ENCODE measurements around the gene STAT5A.
"Not testable (repeated sequence)": the region's sequence is repeated elsewhere in the genome, so short reads cannot be mapped to it uniquely, and the experiment has no call there.

STAT5A gene

DNA sequence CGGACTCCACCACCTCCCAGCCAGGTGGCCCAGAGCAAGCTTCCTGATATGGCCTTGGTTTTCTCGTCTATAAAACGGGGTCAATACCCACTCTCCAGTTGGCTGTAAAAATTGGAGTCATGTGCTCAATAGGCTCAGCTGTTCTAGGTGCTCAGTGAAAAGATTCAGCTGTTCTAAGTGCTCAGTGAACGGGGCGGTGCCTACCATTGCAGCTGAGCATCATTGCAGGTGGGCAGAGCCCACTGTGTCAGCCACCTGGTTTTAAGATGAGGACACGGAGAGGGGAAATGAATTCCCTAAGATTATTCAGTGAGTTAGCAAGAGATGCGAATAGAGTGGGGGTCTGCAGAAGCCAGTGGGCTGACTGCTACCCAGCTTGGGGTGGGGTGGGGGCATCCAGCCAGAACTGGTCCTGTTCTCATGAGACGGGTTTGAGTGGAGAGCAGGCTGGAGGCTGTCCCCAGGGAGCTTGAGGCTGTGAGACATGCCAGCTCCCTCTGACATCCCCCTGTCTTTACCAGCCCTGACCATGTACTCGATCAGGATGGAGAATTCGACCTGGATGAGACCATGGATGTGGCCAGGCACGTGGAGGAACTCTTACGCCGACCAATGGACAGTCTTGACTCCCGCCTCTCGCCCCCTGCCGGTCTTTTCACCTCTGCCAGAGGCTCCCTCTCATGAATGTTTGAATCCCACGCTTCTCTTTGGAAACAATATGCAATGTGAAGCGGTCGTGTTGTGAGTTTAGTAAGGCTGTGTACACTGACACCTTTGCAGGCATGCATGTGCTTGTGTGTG lies 21.9 kb downstream of the STAT5A start:
- DNase-seq: no peak

DNA sequence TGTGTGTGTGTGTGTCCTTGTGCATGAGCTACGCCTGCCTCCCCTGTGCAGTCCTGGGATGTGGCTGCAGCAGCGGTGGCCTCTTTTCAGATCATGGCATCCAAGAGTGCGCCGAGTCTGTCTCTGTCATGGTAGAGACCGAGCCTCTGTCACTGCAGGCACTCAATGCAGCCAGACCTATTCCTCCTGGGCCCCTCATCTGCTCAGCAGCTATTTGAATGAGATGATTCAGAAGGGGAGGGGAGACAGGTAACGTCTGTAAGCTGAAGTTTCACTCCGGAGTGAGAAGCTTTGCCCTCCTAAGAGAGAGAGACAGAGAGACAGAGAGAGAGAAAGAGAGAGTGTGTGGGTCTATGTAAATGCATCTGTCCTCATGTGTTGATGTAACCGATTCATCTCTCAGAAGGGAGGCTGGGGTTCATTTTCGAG lies 22.5 kb downstream of the STAT5A start:
- no peak for DNase-seq

DNA sequence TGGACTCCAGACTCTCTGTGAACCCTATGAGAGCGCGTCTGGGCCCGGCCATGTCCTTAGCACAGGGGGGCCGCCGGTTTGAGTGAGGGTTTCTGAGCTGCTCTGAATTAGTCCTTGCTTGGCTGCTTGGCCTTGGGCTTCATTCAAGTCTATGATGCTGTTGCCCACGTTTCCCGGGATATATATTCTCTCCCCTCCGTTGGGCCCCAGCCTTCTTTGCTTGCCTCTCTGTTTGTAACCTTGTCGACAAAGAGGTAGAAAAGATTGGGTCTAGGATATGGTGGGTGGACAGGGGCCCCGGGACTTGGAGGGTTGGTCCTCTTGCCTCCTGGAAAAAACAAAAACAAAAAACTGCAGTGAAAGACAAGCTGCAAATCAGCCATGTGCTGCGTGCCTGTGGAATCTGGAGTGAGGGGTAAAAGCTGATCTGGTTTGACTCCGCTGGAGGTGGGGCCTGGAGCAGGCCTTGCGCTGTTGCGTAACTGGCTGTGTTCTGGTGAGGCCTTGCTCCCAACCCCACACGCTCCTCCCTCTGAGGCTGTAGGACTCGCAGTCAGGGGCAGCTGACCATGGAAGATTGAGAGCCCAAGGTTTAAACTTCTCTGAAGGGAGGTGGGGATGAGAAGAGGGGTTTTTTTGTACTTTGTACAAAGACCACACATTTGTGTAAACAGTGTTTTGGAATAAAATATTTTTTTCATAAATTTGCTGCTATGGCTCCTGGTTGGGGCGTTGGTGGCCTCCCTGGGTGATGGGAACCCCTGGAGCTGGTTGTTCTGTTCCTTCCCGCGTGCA lies 23.1 kb downstream of the STAT5A start:
- DNase-seq: no peak

DNA sequence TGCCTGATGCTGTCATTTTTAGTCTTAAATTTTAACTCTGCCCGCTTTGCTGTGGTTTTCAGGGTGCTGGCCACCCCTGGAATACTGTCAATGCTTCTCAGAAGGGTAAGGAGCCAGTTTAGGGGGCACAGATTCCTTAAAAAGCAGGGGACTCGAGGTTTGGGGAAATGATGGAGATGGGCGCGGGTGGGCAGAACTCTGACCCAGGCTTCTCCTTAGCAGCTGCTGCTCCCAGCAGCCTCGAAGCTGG lies 23.7 kb downstream of the STAT5A start:
- DNase-seq: no peak

DNA sequence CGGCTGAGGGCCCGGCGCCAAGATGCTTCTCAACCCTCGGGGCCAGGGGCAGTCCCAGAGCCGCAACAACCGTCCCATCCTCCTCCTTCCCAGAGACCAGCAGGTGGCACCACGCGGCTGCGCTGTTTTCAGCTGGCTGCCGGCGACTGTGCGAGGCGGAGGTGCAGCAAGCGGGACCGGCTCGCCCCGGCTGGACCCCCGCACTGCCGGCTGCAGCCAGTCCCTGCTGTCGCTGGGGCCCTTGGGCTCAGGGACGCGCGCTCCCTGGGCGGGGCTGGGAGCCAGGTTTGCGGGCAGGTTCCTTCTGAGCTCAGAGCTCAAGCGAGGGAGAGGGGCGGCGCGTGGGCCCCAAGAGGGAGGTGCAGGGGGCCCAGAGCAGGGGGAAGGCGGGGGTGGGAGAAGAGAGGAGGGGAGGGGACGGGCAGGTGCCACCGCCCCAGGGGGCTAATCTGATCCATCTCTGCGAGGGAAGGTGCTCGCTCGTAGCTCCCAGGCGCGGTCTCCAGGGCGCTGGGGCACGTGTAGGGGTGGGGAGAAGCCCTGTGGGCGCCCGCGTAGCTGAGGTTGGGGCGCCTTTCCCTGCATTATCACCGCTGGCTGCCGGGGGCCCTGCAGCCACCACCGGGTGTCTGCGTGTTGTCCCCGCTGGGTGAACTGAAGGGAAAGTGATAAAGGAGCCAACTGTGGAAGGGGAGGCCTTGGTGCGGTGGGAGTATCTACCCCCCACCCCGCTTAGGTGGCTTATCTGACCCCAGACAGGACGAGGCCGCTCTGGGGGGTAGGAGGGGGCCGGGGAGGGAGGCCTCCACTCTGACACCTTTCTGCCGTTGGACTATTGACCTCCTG lies 24.2 kb downstream of the STAT5A start:
- no peak for DNase-seq

DNA sequence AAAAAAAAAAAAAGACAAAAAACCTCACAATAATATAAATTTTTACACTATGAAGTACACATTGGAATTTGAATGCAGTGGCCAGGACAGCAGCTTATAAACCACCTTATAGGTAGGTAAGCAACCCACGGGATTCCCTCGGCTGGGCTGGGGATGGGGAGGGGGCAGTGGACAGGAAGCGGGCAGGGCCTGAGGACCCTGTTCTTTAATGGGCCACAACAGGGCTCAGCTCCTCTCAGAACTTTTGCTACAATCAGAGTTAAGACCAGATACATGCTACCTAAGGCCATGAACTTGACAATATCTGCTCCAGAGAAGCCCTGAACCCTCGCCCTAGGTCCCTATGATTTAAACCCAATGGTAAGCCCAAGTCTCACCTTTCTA lies 25.1 kb downstream of the STAT5A start:
- DNase-seq: no peak

DNA sequence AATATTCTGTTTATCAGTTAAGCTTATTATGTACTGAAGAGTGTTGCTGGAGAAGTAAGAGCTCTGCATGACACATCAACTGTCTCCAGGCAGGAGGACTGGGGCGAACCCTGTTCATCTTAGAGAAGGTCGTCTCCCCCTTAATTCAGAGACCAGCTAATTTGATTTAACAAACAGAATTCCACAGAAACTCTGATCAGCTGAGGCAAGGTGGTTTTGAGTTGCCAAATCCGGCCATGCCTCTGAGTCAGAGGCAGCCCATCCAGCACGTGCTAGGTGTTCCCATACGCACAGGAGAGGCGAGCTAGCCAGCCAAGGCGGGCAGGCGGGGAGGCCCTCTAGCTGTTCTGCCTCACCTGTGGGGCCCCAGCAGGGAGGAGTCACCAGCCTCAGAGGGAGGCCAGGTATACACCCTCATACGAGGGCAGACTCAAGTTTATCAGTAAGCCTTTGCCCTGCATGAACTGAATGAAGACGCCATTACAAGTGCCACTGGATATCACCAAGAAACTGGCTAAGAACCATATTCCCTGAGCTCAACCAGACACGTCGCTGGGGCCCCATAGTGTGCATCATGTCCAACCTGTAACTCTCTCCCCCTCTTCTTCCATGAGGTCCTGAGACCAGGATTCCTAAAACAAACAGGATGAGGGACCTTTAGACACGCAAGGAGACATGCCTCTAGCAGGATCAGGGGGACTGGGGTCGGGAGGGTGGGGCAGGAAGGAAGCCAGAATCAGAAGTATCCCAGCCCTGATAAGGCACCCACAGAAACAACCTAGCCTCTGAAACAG lies 25.7 kb downstream of the STAT5A start:
- DNase-seq: no peak

DNA sequence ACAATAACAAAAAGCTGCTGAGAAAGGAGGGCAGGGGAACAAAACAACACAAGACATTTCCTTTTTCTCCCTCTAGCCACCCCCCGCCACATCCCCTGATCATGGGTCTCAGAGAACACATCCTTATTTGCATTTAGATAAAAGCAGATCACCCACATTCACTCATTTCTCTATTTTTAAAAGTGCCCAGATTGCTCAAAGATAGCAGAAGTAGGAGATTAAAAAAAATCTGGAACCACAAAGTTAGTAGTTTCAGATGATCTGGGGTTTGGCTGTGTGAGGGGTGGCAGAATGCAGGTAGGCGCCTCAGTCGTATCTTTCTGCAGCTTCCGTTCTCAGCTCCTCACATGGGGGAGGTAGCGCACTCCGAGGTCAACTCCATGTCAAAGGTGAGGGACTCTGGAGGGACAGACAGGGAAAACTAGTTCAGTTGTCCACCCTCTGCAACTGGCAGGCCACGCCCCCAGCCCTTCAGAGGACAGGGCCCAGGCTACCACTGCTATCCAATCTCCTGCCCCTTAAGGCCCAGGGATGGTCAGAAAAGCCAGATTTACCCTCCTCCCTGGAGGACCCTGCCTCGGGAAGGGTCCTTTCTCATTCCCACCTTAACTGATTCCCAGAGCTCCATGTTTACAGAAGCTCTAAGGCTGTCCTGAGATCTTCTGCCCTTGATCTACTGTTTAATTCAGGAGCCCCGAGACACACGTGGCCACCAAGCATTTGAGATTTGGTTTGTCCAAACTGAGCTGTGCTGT lies 27.3 kb downstream of the STAT5A start:
- no peak for DNase-seq

DNA sequence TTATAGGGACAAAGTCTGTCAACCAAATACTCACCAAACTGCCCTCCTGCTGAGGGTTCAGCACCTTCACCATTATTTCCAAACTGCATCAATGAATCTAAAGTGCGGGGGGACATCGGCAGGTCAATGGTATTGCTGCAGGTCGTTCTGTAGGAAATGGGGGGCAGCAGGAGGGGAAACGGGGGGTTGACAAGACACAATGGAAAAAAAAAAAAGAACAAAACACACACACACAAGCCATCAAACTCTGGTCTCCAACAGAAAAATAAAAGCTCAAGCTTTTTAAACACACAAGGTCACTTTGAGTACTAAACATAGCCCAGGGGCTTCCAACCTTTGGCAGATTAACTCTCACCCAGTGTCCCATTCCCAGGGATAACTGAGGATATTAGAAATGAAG lies 28.5 kb downstream of the STAT5A start:
- no peak for DNase-seq

DNA sequence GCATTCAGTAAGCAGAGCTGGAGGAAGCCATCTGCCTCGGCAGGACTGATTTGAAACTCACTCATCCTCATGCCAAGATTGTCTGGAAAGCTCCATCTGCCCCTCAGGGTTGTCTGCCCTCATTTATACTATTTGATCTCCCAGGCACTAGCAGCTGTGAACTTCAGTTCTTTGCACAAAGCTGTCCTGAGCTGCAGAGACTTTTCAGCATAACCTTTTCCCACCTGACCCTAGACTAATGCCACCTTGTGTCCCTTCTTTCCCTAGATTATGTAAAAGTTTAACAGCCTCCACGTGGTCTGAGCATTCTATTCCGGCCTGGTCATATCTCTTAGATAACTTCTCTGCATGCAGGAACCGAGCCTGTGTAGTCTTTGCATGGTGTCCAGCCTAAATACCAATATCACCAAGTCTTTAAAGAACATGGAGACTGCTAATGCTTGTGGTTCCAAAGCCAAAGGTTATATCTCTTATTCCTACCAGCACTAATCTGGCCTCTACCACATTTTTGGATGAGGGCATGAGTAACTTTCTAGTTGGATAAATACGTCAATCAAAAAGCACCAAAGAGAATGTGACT lies 29.1 kb downstream of the STAT5A start:
- DNase-seq: no peak

DNA sequence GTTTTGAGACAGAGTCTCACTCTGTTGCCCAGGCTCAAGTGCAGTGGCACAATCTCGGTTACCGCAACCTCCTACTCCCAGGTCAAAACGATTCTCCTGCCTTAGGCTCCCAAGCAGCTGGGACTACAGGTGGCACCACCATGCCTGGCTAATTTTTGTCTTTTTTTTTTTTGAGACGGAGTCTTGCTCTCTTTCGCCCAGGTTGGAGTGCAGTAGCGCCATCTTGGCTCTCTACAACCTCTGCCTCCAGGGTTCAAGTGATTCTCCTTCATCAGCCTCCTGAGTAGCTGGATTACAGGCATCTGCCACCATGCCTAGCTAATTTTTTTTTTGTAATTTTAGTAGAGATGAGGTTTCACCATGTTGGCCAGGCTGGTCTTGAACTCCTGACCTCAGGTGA lies 29.7 kb downstream of the STAT5A start:
- DNase-seq: not testable (repeated sequence)

DNA sequence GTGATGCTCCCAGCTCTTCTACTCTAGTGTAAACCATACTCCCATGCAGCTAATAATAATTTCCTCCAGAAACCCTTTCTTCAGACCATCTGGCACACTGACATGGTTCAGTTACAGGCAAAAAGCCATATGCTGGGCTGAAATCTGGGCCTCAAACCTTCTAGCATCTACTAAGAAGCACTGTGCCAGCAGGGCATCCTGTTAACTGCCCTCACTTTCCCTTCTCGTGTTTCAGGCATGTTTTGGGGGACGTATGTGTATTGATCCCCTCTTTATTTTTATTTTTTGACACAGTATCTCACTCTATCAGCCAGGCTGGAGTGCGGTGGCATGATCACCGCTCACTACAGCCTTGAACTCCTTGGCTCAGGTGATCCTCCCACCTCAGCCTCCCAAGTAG lies 33.3 kb downstream of the STAT5A start:
- no peak for DNase-seq

DNA sequence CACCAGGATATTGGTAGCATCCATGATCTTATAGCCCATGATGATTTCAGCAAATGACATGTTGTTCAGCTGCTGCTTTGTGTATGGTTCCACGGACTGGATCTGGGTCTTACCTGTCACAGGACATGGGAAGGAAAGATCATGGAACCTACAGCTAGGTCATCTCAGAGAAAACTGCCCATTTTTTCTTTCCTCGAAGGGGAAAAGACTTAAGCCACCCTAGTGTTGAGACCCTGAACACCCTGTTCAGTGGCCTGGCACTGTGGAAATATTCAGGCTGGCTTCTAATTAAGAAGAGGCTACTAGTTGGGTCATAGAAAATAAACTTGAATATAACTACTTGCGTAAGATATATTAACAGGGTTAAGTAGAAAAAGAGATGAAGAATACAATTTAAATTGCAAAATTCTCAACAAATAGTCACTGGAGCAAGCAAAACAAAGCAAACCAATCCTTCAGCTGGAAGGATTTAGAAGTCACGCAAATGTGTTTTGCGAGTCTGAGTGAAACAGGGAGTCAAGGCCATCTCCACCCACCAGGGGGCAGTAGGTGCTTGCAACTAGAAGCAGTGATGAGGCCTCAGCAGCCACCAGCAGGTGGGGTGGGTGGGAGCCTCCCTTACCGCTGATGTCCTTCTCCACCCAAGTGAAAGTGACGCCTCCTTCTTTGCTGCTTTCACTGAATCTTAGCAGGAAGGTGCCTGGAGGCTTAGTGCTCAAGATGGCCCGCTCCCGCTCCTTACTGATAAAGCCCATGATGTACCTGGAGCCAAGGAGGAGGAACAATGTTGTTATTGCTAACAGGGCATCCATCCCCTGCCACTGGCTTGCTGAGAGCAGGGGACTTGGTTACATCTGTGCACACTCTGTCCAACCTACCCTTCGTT lies 34.3 kb downstream of the STAT5A start:
- peak; percentile 85 for DNase-seq

DNA sequence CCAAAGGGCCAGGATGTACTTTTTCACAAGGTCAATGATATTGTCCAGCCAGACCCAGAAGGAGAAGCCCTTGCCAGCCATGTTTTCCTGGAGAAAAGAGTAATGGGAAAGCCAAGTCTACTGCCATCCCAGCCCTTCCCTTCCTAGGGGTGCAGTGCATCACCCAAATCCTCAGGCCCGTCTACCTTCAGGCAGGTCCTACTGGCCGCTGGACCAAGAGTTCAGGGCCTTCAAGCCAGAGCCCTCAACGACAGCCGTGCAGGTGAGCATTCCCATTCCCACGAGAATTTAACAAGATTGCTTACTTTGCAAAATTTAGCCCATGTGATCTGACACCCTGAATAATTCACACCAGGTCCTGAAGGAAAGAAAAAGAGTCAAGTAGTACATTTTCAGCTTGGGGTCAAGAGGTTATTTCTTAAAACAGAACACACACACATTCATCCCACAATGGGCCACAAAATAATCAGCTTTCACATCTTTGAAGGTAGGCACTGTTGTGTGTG lies 35.0 kb downstream of the STAT5A start:
- DNase-seq: no peak

DNA sequence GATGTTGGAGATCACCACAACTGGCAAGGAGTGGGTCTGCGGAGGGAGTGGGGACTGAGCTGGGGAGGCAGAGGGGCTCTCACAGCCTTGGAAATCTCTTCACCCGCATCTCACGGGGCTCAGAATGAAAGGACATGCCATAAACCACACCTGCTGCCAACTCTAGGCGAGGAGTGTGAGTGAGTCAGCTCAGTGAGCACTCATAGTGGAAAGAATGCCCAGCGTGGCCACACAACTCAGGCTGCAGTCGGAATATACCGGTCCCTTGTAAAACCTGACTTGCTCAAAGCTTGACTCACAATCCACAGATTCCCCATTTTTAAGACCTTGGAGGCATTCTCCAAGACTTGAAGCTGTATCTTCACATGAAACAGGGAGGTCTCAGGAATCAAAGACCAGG lies 36.7 kb downstream of the STAT5A start:
- DNase-seq: no peak

DNA sequence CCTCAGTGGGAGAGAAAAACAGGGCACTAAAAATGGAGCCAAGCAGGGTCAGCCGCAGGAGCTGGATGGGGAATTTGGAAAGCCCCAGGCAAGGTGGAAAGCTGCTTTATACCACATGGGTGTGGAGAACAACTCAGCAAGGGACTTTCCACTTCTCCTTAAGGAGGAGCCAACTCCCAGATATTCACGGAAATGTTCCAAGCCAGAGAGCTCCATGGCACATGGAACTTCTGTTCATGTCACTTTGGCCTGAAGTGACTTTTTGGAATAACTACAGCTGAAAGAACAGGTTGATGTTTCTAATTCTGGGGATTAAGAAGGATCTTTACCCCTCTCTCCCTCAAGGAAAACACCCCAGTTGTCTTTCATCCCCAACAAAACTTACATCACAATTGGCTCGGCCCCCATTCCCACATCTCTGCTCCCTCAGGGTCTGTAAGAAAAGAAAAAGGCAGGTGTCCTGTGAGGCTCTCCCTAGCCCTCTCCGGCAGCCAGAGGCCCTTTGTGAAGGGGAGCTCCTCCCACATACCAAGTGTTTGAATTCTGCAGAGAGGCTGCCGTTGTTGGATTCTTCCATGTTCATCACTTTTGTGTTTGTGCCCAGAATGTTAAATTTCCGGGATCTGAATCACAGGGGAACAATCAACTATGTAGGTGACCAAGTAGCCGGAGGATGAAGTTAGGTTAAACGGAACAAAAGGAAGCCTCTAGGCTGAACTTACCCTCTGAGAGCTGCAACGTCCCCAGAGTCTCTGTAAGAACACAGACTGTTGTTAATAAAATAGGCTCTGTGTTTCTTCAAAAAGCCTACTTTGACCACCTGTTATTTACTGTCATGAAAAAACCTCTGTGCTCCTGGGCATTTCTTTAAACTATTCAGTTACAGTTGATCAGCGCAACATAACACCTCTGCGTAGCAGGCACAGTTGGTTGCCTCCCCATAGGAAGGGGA lies 41.0 kb downstream of the STAT5A start:
- DNase-seq: no peak

DNA sequence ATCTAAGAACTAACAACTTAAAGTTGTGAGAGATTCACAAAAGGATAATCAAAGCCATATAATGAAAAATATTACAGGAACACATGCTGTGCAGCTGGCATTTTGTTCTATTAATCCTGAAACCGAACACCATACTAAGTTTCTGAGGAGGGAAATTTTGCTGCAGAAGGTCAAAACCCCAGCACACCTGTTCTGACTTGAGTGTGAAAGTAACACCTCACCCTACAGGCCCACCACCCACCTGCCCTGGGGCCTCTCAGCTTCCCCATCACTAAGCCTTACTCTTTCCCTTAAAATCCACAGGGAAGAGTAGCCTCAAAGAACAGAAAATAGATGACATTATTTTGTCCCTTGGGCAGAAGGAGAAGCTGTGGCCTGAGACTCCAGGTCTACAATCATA lies 44.8 kb downstream of the STAT5A start:
- no peak for DNase-seq

DNA sequence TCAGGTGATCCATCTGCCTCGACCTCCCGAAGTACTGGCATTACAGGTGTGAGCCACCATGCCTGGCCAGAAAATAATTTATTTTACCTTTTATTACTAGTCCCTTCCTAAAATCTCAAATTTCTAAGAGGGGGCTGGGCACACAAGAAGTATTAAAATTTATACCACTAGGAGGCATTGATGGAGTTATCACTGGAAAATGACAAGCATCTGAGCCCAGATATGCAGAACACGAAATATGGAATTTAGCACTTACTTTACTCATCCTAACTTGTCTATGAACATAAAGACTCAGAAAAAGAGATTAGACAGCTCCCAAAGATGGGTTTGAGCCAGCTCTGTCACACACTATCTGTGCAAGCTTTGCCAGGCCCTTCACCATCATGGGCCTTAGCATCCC lies 46.4 kb downstream of the STAT5A start:
- no peak for DNase-seq

DNA sequence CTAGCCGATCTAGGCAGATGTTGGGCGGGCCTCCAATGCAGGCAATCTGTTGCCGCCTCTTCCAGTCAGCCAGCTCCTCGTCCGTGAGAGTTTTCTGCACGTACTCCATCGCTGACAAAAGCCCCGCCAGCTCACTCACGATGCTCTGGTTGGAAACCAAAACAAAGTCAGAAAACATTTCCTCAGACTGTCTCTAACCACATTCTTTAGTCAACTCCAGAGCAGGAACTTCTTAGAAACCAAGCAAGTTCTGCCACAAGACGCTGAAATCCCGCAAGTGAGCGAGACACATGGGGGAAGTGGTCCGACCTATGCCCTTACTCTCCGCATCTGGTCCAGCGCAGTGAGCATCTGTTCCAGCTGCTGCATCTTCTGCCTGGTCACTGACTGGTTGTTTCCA lies 49.1 kb downstream of the STAT5A start:
- DNase-seq: no peak
